Fibroblast of mammary gland (primary cell): ENCODE results near the gene MAGED2.

Experiments used
- DNase-seq: peaks from one replicate; pipeline ENCODE4 v3.0.0-alpha.2; 2010; ENCODE audit warnings: low read depth
- H3K4me3 ChIP-seq: 2 replicates; pipeline ENCODE4 v1.5.1; 2011; ENCODE audit warnings: low read depth, mild to moderate bottlenecking, low read length, moderate library complexity; ENCODE audit not compliant: control insufficient read depth
- TF ChIP-seq, protein P1 (sequence below): conservative IDR thresholded peaks from 2 replicates; pipeline ENCODE4 v1.5.1; 2011; ENCODE audit warnings: low read depth, low read length, inconsistent platforms; ENCODE audit not compliant: control insufficient read depth, insufficient read depth

Gene MAGED2

DNA sequence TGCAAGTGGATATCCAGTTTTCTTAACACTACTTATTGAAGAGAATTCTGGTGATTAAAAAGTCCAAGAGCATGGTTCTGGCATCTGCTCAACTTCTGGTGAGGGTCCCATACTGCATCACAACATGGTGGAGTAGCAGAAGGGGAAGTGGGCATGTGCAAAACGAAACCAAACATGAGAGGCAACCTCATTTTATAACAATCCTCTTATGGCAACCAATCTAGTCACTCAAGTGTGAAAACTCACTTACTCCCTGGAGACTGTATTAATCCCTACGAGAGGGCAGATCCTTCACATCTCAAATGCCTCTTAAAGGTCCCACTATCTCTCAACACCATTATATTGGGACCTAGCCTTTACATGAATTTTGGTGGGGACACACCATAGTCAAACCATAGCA lies 57.7 kb downstream of the MAGED2 start:
- H3K4me3 ChIP-seq: no peak overlapping the region
- TF ChIP-seq, protein P1, sequence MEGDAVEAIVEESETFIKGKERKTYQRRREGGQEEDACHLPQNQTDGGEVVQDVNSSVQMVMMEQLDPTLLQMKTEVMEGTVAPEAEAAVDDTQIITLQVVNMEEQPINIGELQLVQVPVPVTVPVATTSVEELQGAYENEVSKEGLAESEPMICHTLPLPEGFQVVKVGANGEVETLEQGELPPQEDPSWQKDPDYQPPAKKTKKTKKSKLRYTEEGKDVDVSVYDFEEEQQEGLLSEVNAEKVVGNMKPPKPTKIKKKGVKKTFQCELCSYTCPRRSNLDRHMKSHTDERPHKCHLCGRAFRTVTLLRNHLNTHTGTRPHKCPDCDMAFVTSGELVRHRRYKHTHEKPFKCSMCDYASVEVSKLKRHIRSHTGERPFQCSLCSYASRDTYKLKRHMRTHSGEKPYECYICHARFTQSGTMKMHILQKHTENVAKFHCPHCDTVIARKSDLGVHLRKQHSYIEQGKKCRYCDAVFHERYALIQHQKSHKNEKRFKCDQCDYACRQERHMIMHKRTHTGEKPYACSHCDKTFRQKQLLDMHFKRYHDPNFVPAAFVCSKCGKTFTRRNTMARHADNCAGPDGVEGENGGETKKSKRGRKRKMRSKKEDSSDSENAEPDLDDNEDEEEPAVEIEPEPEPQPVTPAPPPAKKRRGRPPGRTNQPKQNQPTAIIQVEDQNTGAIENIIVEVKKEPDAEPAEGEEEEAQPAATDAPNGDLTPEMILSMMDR: no peak
- no peak for DNase-seq
